IPS-18c (cell line): ENCODE measurements around the gene PRICKLE1.

Experiments used
- H3K4me3 ChIP-seq: 2 replicates; pipeline ENCODE4 v1.7.0; 2013; ENCODE audit warnings: low read depth, mild to moderate bottlenecking, low read length, moderate library complexity; ENCODE audit not compliant: insufficient read depth
- H3K9me3 ChIP-seq: one replicate; pipeline ENCODE4 v1.6.1; 2013; ENCODE audit warnings: mild to moderate bottlenecking, low read length, moderate library complexity; ENCODE audit not compliant: control insufficient read depth, insufficient read depth

Gene PRICKLE1

DNA sequence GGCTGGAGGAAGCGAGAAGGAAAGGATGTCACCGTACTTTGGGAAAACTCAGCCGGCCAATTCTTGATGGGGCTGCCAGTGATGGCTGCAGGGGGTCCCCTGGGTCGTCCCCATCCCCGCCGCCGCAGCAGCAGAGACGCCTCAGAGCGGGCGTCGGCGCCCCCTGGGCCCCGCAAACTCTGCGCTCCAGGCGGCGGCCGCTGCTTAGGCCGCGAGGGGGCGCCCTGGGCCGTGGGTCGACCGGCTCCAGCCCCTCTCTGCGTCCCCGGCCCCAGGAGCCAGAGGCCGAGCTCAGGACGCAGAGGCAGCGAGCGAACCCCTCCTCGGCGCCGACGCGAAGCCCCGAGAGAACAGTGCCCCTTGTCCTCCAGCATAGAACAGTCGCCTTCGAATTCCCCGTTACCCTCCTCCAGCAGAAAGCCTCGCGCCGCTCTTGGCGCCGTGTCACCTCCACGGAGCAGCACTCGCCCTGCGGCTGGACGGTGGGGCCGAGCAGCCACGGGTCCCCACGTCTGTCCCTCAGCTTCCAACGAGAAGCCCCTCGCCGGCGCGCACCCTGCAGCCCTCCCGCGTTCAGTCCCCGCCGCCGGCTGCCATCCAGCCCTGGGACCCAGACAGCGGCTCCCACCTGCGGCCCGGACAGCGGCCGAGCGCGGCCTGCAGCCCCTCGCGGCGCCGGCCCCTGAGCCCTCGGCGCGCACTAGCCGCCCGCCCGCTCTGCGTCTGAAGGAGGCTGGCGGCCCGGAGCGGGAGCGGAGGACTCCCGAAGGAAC lies 106.6 kb downstream of the PRICKLE1 start:
- Histone ChIP-seq H3K4me3 (peak overlapping the region; percentile 60), H3K9me3 (no peaks in the 10 kb centered on the region)

DNA sequence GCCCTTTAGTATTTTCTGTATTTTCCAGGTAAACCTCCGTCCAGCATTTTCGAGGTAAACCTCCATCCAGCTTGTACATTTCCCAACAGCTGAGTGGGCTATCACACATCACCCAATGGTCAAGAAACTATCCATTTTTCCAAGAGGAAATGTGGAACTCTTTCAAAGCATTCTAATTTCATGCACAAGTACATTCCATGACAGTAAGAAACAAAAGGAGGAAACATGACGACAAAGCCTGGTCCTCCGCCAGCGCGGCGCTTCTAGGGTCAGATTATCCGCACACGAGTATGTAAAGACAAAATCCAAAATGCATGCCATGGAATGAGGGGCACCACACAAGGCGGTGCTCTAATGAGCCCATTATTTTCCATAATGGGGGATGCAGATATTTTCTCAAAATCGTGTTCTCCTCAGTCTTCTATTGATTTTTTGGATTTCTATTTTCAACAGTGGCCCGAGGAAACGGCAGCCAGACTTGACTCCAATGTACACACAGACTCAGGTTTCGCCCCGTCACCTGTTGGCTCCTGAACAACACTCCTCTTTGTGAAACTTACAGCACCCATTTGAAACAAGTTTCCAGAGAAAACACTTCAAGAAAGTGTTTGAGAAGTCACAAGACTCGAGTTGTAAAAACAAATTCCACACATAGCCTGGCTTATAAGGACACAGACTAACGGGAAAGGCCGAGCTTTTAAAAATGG lies 107.4 kb downstream of the PRICKLE1 start:
- peak overlapping the region; percentile 60 for H3K4me3 ChIP-seq
- H3K9me3 ChIP-seq: no peaks in the 10 kb centered on the region

DNA sequence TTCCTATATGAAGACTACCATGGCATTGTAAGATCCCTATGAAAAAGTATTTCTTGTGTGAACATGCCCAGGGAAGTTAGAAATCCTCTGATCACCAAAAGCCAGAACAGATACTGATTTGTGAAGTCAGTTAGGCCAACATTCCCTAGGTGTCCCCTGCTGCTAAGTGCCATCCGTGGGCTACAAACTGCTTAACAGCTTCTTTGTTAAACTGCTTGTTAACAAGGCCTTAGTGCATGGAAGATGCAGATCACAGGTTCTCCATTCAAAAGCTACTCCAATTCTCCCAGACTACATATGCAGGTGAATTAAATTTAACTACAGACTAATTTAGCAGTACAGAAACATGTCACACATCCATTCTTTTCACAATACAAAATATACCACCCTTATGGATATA lies 108.2 kb downstream of the PRICKLE1 start:
- Histone ChIP-seq H3K4me3 (no peak overlapping the region), H3K9me3 (no peaks in the 10 kb centered on the region)

DNA sequence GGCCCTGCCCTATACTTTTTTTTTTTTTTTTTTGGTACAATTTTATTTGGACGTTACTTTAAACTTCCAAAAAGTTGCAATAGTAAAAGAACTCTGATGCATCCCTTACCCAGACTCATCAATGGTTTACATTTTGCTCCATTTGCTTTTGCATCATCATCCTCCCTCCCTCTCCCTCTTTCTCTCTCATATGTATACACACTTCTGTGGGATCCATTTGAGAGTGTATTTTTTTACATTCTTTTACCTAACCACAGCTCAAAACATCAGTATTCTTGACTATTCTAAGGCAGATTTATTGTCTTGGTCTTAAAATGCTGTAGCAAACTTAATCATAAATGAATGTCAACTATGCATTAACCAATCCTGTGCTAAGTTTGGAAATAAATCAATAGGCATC lies 111.6 kb downstream of the PRICKLE1 start:
- no peaks in the 10 kb centered on the region for H3K9me3 ChIP-seq

DNA sequence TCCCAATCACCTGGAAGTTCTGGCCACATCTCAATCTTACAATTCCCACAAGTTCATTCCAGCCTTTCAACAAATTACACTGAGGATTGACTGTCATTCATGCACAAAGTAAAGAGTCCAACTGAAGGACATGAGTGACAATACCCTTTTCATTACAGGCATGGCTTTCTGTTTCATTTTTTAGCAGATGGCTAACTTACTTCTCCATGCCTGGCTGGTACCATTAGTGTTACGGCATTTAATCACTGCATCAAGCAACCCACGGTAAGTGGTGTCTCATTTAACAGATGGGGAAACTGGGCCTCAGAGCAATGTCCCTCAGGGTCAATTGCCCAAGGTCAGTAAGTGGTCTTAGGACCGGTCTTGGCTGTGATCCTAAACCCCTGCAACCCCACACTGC lies 114.4 kb downstream of the PRICKLE1 start:
- Histone ChIP-seq H3K4me3 (no peak overlapping the region), H3K9me3 (peaks cover 2% of the 10 kb centered on the region)

More for the DNA sequence above, 111.6 kb downstream of the PRICKLE1 start:
- no peak overlapping the region for H3K4me3 ChIP-seq

DNA sequence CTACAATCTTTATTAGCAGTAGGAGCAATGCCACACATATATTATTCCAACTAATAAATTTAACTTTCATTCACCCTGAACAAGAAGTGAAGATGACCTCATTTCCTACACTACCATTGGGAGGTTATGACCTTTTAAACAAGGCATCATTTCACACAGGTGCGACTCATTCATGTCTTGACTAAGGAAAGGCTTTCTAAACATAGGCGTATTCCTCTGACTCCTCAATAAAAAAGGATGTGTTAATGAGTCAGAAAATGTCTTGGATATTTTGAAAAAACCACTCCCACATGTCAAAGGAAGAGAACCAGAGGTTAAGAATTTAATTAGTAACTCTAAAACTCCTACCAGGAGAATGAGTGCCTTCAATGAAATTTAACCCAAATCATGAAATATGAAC lies 115.2 kb downstream of the PRICKLE1 start:
- Histone ChIP-seq H3K4me3 (no peak overlapping the region), H3K9me3 (peaks cover 2% of the 10 kb centered on the region)

DNA sequence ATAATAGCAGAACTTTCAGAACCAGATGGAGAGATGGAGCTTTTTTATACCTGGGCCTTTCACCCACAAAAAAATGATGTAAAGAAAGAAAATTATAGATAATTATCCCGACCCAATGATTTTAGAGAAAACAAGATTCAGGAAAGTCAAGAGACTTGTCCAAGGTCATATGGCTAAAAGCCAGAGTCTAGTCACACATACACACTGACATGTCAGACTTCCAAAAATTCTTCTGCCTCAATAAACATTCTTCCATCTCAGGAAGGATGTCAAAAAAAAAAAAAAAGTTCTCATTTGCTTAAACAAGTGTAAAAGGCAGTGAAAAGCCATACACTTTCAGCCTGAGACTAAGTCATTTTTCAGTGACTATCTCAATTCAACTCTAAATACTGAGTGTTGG lies 116.0 kb downstream of the PRICKLE1 start:
- H3K4me3 ChIP-seq: no peak overlapping the region
- H3K9me3 ChIP-seq: peaks cover 2% of the 10 kb centered on the region

DNA sequence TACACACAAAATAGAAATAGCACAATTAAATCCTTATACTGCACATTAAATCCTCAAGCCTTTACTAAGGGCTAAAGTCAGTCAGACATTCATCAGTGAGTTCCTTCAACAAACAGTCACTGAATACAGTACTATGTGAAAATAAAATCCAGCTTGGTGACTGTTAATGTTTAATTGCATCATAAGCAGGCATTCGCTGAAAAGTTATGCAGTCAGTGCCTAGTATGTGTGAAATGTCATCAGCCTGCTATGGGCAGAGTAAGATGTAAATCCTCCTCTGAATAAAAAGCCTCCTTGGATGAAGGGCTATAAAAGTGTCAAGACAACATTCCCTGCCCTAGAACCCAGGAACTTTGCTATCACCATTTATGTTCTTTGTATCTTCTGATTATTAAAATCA lies 116.4 kb downstream of the PRICKLE1 start:
- H3K4me3 ChIP-seq: no peak overlapping the region
- H3K9me3 ChIP-seq: peaks cover 2% of the 10 kb centered on the region

DNA sequence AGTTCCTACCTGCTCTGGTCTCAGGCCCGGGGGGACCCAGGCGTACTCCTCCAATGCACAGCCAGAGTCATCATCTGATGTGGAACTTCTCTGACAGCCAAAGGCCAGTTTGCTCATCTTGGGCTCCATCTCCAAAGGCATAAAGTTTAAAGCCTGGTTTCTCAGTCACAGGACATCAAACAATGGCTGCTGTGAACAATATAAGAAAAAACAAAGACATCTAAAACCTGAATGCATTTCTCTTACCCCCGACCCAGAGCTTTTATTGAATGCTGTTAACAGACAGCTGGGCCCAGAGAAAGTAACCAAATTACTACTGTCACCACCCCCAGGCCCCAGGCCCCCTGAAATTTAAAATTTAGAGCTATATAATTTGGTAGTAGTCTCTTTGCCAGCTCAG lies 117.2 kb downstream of the PRICKLE1 start:
- Histone ChIP-seq H3K4me3 (no peak overlapping the region), H3K9me3 (peaks cover 2% of the 10 kb centered on the region)

DNA sequence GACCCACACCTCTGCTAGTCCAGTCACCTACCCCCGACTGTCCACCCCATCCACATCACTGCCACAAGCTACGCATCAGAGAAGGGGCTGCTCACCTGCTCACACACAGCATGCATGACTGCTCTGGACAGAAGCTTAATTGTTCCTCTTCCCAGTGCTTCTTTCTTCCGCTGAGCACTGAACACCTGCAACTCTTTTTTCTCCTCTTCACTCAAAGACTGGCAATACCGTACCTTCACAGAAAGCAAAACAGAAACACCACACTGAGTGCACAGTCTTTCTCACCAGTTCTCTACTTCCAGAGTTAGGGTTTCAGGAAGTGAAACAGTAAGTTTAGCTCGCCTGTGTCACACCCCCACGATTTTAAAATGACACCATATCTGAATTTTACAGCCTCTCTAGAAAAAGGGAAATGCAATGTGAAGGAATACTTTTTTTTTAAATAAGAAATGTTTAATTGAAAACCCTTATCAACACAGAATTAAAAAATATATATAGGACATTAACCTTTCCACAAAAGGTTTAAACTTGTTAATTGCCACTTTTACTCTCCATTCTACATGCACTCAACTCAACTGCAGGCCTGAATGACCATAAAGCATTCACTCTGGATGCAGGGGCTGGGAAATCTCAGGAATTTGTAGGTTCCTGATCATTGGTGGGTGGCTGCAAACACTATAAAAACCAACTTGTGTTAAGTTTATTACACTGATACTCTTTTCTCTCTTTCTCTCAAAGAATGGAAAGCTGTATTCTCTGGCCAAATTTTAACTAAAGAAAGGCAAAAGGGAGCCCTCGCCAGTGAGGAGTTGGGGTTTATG lies 120.0 kb downstream of the PRICKLE1 start:
- Histone ChIP-seq H3K4me3 (no peak overlapping the region), H3K9me3 (peaks cover 2% of the 10 kb centered on the region)

DNA sequence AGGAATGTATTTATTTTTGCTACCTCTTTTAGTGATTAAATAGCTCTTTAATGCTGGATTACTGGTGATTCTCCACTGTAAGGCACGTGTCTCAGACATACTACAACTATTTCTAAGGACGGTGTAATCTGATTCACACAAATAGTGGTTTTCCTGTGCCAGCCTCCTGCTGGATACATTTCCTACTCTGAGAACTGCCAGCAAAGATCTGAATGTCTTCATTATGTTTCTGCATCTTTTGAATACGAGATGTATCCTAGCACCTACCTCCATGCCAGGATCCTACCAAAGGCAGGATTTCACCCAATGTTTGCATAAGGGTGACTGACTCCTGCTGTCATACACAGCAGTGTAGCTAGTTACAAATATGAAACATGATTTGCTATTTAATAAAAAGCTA lies 120.6 kb downstream of the PRICKLE1 start:
- H3K4me3 ChIP-seq: no peak overlapping the region
- peaks cover 2% of the 10 kb centered on the region for H3K9me3 ChIP-seq

DNA sequence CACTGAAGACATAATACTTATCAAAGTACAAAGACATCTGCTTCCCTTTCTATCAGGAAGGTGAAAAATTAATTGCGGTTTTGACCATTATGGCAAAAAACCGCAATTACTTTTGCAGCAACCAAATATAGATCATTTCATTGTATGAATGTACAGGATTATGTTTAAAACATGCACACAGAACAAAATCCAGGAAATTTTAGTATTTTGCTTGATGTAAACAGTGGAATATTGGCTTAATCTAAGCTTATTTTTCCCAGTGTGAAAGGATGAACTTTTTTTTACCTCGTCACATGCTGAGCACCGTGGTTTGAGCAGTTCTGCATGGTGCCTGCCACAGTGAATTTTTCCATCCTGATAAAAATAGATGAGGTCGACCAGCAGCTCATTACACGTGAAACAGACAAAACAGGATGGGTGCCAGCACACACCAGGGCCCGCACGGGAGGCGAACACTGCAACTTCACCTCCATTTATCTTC lies 121.2 kb downstream of the PRICKLE1 start:
- Histone ChIP-seq H3K9me3 (peaks cover 2% of the 10 kb centered on the region), H3K4me3 (no peak overlapping the region)

DNA sequence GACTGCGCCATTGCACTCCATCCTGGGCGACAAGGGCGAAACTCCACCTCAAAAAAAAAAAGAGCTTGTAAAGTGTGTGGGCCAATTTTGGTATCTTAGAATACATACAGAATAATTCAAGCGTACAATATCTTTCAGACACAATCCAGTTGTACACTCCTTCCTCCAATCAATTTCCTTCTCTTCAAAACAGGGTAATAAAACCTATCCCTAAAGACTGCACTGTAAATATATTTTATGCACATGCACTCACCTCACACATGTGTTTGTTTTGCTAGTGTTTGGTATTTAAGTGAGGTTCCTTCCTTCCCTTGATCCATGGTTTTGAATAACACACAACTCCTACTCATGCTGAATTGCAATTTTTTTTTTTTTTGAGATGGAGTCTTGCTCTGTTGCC lies 125.9 kb downstream of the PRICKLE1 start:
- H3K9me3 ChIP-seq: no peaks in the 10 kb centered on the region

DNA sequence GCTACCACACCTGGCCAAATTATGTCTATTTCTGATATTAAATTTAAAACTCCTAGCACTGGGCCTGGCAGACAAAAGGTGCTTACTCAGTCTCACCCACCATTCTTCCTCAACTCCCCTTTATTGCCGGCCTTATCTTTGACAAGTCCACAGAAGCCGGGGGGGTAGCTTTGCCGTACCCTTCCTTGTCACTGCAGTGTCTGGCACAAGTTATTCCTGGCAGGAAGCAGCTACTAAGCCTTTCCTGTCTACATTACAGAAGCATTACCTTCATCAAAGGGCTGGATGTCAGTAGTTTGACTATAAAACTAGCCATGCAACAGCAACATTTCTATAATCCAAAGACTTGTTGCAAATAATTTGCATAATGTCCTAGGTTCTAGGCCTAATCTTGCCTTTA lies 127.1 kb downstream of the PRICKLE1 start:
- no peak overlapping the region for H3K4me3 ChIP-seq
- no peaks in the 10 kb centered on the region for H3K9me3 ChIP-seq

More for the DNA sequence above, 125.9 kb downstream of the PRICKLE1 start:
- H3K4me3 ChIP-seq: no peak overlapping the region

DNA sequence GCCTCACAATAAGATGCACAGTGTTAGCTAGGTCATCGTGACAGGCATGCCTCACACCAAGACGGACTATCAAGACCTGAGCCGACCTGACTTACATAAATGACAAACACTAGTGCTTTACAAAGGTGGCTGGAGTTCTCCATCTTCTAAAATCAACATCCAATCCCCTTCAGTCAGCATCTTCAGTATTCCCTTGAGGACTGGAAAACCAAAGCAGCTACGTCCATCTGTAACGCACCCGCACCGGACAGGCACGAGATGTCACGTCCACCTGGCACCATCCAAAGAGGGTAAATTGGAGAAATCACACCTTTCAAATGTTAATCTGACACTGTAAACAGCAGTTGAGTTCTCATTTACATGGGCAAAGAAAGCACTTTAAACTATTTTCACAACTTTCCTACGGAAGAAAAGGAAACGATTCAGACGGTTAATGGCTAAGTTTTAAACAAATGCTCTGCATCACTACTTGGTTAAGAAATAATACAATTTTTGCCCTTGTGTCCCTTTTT lies 130.2 kb downstream of the PRICKLE1 start:
- Histone ChIP-seq H3K4me3 (no peak overlapping the region), H3K9me3 (no peaks in the 10 kb centered on the region)

DNA sequence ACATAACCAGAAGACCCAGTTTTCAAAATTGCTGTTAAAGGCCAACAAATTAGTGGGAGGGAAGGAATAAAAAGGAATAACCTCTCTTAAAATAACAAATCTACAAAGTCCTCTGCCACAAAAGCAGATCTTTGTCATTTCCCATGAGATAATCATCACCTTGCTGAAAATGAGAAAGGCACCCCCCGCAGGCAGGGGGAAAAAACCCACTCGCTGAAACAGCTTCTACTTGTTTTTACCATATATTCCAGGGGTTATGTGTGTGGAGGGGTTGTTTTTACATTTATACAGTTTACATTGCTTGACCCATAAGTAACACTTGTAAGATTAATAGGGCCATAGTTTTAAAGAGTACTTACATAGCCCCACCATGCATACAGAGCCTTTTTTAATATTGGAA lies 131.0 kb downstream of the PRICKLE1 start:
- Histone ChIP-seq H3K9me3 (no peaks in the 10 kb centered on the region), H3K4me3 (no peak overlapping the region)

DNA sequence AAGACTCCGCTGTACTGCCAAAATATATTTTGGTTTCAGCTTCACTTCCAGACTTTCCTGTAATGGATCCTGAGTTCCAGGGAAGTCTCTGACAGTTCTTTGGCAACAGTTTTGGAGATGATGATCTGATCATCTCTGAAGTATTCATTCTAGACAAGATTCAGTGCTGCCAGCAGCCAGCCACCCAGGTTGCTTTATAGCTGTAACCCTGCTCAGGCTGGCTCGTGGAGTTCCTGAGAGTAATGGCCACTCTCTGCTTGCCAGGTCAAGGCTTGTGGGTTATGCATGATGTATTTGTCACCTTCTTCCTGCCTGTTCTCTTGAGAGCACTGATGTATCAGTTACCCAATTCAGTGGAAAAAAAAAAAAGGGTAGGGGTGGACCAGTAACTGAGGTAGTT lies 139.3 kb downstream of the PRICKLE1 start:
- peaks cover 3% of the 10 kb centered on the region for H3K9me3 ChIP-seq
- no peak overlapping the region for H3K4me3 ChIP-seq
